ENCODE results near the gene C19orf44.
"Not testable (repeated sequence)": the region's sequence is repeated elsewhere in the genome, so short reads cannot be mapped to it uniquely, and the experiment has no call there.

Gene C19orf44

GRCh38 chr19:16495982-16496612 is at the start of gene C19orf44, which contains the start of gene CALR3:
C19orf44 (plus strand) TSS chr19:16496394; CDS start chr19:16500793, 4,399 bp downstream.
CALR3 (minus strand) TSS chr19:16496167; CDS start chr19:16496129, 38 bp downstream.
- DNase-seq (ENCODE audit: low read depth in 2 of 3, low spot score in 2 of 3) = peak; percentile 71 to 96 (median 86)

- DNase-seq (ENCODE audit: low read depth in 2 of 3, low spot score in 2 of 3) = peak in 1 of 3 experiments; percentile 23
Measured at GRCh38 chr19:16446724-16447368, 49.3 kb upstream of the C19orf44 start.

GRCh38 chr19:16448872-16449271 is 47.3 kb upstream of the C19orf44 start:
- not testable (repeated sequence) for DNase-seq (ENCODE audit: low read depth in 2 of 3, low spot score in 2 of 3)

- DNase-seq (ENCODE audit: low read depth in 2 of 3, low spot score in 2 of 3) = no peak
Measured at GRCh38 chr19:16449330-16449961, 46.7 kb upstream of the C19orf44 start.

GRCh38 chr19:16452325-16452724 is 43.9 kb upstream of the C19orf44 start:
- no peak for DNase-seq (ENCODE audit: low read depth in 2 of 3, low spot score in 2 of 3)

- DNase-seq (ENCODE audit: low read depth in 2 of 3, low spot score in 2 of 3) = no peak
Measured at GRCh38 chr19:16454351-16454918, 41.8 kb upstream of the C19orf44 start.

- DNase-seq (ENCODE audit: low read depth in 2 of 3, low spot score in 2 of 3) = no peak
Measured at GRCh38 chr19:16455489-16455888, 40.7 kb upstream of the C19orf44 start.

- DNase-seq (ENCODE audit: low read depth in 2 of 3, low spot score in 2 of 3) = no peak
Measured at GRCh38 chr19:16456652-16457194, 39.5 kb upstream of the C19orf44 start.

GRCh38 chr19:16457195-16457953 is 38.8 kb upstream of the C19orf44 start:
- no peak for DNase-seq (ENCODE audit: low read depth in 2 of 3, low spot score in 2 of 3)

GRCh38 chr19:16457954-16458331 is 38.3 kb upstream of the C19orf44 start:
- no peak for DNase-seq (ENCODE audit: low read depth in 2 of 3, low spot score in 2 of 3)

GRCh38 chr19:16458391-16459341 is 37.5 kb upstream of the C19orf44 start:
- no peak for DNase-seq (ENCODE audit: low read depth in 2 of 3, low spot score in 2 of 3)

GRCh38 chr19:16459680-16460079 is 36.5 kb upstream of the C19orf44 start:
- no peak for DNase-seq (ENCODE audit: low read depth in 2 of 3, low spot score in 2 of 3)

- DNase-seq (ENCODE audit: low read depth in 2 of 3, low spot score in 2 of 3) = no peak
Measured at GRCh38 chr19:16460454-16460853, 35.7 kb upstream of the C19orf44 start.

GRCh38 chr19:16461630-16462051 is 34.6 kb upstream of the C19orf44 start:
- DNase-seq (ENCODE audit: low read depth in 2 of 3, low spot score in 2 of 3) = no peak

- DNase-seq (ENCODE audit: low read depth in 2 of 3, low spot score in 2 of 3) = no peak
Measured at GRCh38 chr19:16462757-16463250, 33.4 kb upstream of the C19orf44 start.

- no peak for DNase-seq (ENCODE audit: low read depth in 2 of 3, low spot score in 2 of 3)
Measured at GRCh38 chr19:16463341-16463990, 32.7 kb upstream of the C19orf44 start.

GRCh38 chr19:16463991-16464575 is 32.1 kb upstream of the C19orf44 start:
- DNase-seq (ENCODE audit: low read depth in 2 of 3, low spot score in 2 of 3) = no peak

GRCh38 chr19:16465239-16465638 is 31.0 kb upstream of the C19orf44 start:
- DNase-seq (ENCODE audit: low read depth in 2 of 3, low spot score in 2 of 3) = no peak

Data from activated CD8-positive, alpha-beta memory T cell treated with anti-CD3 and anti-CD28 coated beads for 48 hours (primary cell).